ENCODE measurements around the gene PHF21A.

DNA sequence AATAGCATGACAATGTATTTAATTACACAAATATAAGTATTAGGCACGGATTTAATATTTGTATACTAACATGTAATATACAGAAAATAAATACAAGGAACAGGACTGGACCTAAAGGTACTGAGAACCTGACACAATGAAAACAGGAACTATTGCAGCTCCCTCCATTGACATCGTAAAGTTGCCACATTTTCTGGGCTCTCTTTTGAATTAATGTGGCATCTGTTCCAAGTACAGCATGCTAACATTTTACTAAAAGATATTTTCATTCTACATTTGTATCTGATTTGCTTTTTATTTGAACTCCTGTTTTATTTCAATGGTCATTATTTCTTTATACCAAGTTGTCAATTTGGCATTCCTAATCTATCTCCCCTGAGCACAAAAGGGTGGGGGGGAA lies 15.3 kb downstream of the PHF21A start:
- TF ChIP-seq, protein P1, sequence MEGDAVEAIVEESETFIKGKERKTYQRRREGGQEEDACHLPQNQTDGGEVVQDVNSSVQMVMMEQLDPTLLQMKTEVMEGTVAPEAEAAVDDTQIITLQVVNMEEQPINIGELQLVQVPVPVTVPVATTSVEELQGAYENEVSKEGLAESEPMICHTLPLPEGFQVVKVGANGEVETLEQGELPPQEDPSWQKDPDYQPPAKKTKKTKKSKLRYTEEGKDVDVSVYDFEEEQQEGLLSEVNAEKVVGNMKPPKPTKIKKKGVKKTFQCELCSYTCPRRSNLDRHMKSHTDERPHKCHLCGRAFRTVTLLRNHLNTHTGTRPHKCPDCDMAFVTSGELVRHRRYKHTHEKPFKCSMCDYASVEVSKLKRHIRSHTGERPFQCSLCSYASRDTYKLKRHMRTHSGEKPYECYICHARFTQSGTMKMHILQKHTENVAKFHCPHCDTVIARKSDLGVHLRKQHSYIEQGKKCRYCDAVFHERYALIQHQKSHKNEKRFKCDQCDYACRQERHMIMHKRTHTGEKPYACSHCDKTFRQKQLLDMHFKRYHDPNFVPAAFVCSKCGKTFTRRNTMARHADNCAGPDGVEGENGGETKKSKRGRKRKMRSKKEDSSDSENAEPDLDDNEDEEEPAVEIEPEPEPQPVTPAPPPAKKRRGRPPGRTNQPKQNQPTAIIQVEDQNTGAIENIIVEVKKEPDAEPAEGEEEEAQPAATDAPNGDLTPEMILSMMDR (conservative IDR thresholded peaks at IDR 0.05; ENCODE audit: low read length), result no peak
- no peak for TF ChIP-seq EZH2phosphoT487 (IDR thresholded peaks at IDR 0.05; ENCODE audit: borderline replicate concordance)
